HK-2 (cell line): Measurements from ENCODE around the gene CDH24.

Source experiments
- DNase-seq: peaks from one replicate; pipeline ENCODE4 v3.0.0-alpha.2; 2018; ENCODE audit not compliant: unreplicated experiment

CDH24 gene

GRCh38 chr14:23089498-23090253, 32.4 kb upstream of the CDH24 start:
- no peak for DNase-seq

GRCh38 chr14:23086565-23086964, 29.2 kb upstream of the CDH24 start:
- DNase-seq = no peak

GRCh38 chr14:23085458-23085857, 28.1 kb upstream of the CDH24 start:
- no peak for DNase-seq

GRCh38 chr14:23080474-23080873, 23.2 kb upstream of the CDH24 start:
- no peak for DNase-seq

- no peak for DNase-seq
Measured at GRCh38 chr14:23079716-23080115, 22.4 kb upstream of the CDH24 start.

- peak; percentile 75 for DNase-seq
Measured at GRCh38 chr14:23078692-23079116, 21.4 kb upstream of the CDH24 start.

GRCh38 chr14:23077962-23078361, 20.6 kb upstream of the CDH24 start:
- no peak for DNase-seq

- no peak for DNase-seq
Measured at GRCh38 chr14:23076785-23077408, 19.6 kb upstream of the CDH24 start.

- no peak for DNase-seq
Measured at GRCh38 chr14:23074906-23075305, 17.6 kb upstream of the CDH24 start.

GRCh38 chr14:23071921-23072539, 14.7 kb upstream of the CDH24 start:
- no peak for DNase-seq

GRCh38 chr14:23071244-23071920, 14.1 kb upstream of the CDH24 start:
- DNase-seq = peak; percentile 81

GRCh38 chr14:23070262-23071129, 13.2 kb upstream of the CDH24 start:
- DNase-seq = no peak

- no peak for DNase-seq
Measured at GRCh38 chr14:23069413-23069806, 12.1 kb upstream of the CDH24 start.

- peak; percentile 83 for DNase-seq
Measured at GRCh38 chr14:23068789-23069412, 11.6 kb upstream of the CDH24 start.

- no peak for DNase-seq
Measured at GRCh38 chr14:23067847-23068788, 10.8 kb upstream of the CDH24 start.

GRCh38 chr14:23066855-23067744, 9.8 kb upstream of the CDH24 start:
- no peak for DNase-seq

GRCh38 chr14:23066368-23066767, 9.0 kb upstream of the CDH24 start:
- DNase-seq = no peak

- no peak for DNase-seq
Measured at GRCh38 chr14:23063601-23064000, 6.3 kb upstream of the CDH24 start.

GRCh38 chr14:23062002-23062401, 4.7 kb upstream of the CDH24 start:
- DNase-seq = peak; percentile 82
